NOMO-1 treated with dmso at 0.1 percent for 144 hours (cell line): ENCODE results near the gene FFAR1.

Experiments
- DNase-seq: peaks from one replicate; lab custom pipeline; 2025; ENCODE audit not compliant: unreplicated experiment; lab: John Stamatoyannopoulos, UW

Gene FFAR1

DNA sequence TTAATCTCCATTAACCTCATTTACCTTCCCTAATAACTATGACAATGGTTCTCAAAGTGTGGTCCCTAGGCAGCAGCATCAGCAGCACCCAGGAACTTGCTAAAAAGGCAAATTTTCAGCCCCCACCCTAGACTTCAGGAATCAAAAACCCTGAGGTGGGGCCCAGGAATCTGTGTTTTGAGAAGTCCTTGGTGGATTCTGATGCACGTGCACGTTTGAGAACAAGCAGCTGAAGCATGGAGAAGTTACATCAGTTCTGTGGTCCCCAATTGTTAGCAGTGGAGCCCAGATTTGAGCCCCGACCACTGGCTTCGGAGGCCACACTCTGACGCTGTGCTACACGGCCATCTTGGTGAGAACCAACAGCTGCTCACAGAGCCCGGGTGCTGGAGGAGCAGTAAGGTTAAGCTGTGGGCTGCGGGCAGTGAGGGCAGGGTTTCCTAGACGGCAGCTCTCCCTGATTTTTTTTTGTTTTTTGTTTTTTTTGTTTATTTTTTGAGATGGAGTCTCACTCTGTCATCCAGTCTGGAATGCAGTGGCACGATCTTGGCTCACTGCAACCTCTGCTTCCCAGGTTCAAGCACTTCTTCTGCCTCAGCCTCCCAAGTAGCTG, 32.7 kb upstream of the FFAR1 start:
- DNase-seq = no peak

DNA sequence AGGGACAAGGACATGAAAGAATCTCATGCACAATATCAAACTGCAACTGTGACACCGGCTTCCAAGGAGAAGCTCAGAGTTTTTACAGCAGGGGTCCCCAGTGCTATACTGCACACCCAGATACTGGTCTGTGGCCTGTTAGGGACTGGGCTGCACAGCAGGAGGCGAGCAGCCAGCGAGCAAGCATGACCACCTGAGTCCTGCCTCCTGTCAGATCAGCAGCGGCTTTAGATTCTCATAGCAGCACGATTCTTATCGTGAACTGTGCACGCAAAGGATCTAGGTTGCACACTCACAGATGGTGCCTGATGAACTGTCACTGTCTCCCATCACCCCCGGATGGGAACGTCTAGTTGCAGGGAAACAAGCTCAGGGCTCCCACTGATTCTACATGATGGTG, 31.8 kb upstream of the FFAR1 start:
- DNase-seq = no peak

DNA sequence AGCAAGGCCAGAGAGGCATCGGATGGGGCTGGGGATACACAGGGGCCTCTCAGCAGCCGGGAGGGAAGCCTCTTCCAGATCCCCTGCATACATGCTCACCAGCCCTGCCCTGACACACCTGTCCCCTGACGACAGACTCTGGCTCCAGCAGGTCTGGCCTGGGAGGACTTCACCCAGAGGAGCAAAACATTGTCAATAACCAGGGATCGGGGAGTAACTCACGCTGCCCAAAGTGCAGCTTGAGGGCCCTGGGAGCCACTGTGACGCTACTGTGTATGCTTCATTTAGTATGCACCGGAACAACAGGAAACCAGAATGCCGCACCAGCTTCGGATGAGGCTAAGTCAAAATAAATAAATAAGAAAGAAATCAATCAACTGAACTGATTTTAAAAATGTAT, 31.1 kb upstream of the FFAR1 start:
- no peak for DNase-seq

DNA sequence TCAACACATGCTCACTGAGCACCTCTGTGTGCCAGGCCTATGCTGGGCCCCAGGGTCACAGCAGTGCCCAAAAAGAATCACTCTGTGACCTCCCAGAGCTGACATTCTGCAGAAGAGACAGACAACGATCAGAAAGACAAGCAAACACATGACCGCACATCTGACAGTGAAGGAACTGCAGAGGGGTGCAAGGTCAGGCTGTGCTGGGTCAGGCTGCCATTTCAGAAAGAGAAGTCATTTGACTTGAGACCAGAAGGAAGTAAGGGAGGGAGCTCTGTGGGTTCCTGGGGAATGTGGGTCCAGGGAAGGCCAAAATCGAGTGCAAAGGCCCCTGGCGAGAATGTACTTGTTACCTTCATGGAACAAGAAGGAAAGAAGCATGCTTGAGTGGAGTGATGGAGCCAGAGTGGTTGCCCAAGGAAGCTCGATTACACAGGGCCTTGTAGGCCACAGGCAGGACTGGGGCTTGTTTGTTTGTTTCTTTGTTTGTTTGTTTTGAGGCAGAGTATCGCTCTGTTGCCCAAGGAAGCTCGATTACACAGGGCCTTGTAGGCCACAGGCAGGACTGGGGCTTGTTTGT, 30.1 kb upstream of the FFAR1 start:
- no peak for DNase-seq

DNA sequence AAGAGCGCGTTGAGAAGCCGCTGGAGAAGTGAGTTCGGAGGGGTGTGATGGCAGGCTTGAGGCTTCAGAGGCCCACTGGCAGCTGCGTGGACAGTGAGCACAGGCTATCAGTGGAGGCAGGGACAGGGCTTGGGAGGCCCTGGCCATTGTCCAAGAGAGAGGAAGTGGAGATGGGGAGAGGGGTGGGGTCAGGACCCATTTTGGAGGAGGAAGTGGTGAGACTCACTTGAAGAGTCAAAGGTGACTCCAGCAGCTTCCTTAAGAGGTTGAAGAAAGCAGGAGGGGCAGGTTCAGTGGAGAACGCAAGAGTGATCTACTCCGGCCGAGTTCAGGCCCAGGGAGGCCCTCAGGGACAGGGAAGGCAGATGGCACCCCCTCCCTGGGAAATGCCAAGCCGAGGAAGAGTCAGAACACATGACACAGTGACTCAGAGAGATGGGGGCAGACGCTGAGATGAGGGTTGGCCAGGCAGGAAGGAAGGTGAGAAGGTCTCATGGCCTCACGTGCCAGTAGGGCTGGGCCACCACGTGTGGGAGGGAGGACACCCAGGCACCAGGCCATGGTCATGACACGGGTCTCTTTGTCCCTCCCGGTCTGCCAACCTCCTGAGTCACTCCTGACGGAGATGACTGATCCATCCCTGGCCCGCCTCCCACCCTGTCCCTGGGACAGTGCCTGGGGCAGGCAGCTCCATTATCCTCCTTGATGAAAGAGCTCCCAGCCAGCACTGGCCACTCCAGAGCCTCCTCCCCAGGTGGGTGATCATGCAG, 28.8 kb upstream of the FFAR1 start:
- DNase-seq = peak; percentile 54

DNA sequence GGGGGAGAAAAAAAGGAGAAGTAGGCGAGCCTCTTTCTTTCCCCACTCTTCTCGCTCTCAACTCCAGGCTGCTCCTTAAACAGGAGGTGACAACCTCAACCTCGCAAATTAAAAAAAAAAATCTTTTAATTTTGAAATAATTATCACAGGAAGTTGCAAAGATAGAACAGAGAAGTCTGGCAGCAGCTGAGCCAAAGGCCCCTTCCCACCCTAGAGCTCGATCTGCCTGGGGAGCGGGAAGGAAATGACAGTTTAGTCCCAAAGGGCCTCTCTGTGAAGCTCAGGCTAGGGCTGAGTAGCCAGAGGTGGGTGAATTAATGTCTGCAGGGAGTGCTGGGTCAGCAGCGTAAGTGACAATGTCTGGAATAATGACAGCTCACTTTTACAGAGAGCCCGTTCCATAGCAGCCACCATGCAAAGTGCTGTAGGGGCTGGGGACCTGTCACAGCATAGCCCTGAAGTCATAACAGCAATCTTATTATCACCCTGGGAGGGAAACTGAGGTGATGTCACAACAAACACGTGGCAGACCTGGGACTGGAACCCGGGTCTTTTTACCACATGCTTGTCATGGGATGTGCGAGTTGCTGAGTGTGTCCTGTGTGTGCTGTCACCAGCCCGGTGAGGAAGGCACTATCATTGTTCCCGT, 27.5 kb upstream of the FFAR1 start:
- peak; percentile 71 for DNase-seq

DNA sequence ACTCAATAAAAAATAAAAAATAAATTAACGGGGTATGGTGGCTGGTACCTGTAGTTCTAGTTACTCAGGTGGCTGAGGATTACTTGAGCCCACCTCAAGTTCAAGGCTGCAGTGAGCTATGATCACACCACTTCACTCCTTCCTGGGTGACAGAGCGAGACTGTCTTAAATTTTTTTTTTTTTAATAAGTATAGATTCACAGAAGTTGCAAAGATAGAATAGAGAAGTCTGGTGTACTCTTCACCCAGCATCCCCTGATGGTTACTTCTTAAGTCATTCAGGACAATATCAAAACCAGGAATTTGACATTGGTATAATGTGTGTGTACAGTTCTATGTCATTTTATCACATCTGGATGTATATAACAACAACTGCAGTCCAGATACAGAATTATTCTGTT, 26.4 kb upstream of the FFAR1 start:
- DNase-seq = no peak

DNA sequence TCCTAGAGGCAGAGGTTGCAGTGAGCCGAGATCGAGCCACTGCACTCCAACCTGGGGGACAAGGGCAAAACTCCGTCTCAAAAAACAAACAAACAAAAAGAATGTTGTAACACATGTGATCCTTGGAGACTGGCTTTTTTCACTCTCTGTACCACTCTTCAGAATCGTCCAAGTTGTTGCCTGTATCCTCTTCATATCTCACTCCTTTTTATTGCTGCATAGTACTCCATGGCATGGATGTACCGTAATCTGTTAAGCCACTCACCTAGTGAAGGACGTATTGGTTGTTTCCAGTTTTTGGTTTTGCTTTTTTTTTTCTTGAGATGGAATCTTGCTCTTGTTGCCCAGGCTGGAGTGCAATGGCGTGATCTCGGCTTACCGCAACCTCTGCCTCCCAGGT, 25.7 kb upstream of the FFAR1 start:
- no peak for DNase-seq

DNA sequence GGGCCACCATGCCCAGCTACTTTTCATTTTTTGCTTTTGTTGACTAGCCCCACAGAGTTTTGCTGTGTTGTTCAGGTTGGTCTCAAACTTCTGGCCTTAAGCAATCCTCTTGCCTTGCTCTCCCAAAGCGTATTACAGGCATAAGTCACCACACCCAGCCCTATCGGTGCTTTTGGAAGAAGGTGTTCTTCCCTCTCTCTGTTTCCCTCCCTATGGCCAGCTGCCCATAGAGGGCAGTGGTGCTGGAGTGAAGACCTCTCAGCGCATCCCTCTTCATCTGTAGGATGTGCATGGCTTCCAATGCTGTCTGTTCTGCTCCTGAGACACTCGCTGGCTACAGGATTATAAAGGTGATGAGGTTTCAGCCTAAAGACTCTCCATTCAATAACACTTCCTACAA, 20.1 kb upstream of the FFAR1 start:
- no peak for DNase-seq

DNA sequence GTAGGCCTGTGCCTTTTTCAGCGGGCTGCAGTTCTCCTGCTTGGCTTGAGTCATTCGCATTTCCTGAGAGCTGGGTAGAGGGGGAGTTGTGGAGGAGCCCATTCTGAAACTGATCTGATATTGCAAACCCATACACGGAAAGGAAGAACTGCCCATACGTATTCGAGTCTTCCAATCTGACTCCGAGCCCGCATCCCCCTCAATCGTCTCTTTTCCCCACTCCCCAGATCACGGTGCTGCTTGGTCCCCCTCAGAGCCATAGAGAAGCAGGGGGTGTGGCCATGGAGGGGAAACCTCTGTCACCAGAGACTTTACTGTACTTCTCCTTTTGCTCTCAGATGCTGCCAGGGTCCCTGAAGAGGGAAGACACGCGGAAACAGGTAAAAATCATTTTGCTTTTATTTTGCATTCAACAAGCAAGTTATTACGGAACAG, 18.8 kb upstream of the FFAR1 start, which contains the start of gene CD22:
Gene CD22 (plus strand): TSS at position 337 of the 435 bp plus-strand sequence. CDS start 2,854 bp downstream, outside the sequence.
- peak; percentile 41 for DNase-seq

DNA sequence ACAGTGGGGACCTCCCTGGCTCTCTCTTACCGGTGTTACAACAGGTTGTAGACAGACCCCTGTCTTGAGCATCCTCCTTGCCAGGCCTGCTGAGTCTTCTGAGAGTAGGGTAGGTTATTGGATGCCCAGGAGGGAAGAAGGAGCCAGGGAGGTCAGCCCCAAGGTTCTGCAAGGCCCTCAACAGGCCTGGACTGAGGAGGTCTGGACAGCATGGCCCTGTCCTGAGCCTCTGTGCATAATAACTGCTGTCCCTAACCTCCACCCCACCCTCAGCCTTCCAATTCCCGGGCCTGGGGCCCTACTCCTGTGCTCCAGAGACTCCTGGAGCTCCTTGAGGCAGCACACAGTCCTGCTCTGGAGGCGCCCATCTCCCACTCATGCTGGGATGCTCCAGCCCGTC, 18.4 kb upstream of the FFAR1 start:
- no peak for DNase-seq

DNA sequence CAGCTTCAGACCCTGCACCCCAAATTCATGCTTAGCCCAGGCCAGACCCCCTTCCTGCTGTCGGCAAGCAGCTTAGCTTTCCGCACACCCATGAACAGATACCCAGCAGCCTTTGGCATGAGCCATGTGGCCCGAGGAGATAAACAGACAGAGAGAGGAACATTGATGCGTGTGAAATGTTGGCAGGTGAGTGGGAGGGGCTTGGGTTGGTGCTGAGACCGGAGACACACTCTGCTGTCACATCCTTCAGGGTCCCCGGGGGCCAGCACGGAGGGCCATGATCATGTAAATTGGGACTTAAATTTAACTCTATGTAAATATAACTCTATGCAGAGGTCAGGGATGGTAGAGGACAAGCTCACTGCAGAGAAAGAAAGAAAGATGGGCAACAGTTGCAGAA, 17.2 kb upstream of the FFAR1 start:
- DNase-seq = no peak

DNA sequence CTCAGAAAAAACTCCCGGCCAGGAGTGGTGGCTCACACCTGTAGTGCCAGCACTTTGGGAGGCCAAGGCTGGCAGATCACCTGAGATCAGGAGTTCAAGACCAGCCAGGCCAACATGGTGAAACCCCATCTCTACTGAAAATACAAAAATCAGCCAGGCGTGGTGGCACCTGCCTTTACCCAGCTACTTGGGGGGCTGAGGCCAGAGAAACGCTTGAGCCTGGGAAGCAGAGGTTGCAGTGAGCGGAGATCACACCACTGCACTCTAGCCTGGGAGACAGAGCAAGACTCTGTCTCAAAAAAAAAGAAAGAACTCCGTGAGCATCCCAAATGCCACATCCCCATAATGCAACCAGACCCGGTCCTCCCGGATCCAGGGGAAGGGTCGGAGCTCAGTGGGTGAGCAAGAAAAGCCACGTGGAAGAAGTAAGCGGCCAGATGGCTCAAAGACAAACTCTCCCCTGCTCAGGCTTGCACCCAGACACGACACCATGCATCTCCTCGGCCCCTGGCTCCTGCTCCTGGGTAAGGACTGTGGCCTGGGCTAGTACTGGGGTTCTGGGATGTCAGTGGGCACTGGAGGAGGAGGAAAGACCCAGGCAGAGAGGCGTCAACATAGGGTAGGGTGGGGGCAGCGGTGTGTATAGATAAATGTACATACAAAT, 16.0 kb upstream of the FFAR1 start:
- no peak for DNase-seq

DNA sequence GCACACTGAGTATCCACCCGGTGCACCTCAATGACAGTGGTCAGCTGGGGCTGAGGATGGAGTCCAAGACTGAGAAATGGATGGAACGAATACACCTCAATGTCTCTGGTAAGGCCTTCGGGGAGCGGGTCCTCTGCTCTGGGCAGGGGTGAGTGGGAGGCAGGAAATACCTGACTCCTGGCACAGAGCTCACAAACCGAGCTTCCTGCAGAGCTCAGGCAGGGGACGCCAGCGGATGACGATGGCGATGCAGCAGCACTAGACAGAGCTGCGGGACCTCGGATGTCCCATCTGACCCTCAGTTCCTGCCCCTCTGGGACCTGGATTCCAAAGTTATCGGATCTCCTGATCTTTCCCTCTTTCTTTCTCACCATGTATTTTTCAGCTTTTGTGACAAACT, 14.9 kb upstream of the FFAR1 start:
- no peak for DNase-seq

DNA sequence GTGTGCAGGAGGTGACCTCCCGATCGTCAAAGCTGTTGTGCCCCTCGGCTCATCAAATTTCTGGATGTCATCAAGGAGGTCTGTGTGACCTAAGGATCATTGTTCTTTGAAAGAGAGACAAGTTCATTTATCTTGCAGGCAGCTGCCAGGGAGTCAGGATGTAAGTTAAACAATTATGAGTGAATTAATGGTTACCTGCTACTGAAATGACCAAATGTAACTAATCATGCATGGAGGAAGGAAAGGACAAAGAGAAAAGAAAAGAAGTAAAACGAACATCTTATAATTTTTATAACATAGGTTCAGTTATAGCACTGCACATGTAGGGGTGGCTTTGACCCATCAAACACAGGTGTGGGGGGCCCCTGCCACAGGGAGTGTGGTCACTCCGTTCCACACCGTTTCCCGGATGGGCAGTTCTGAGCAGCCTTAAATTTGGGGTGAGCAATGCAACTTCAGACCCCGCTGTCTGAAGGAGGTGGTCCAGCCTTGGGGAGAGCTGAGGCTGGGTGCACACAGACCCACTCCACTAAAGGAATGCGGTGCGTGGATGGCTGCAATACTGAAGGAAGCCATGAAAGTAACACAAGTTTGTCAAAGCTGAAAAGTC, 13.5 kb upstream of the FFAR1 start:
- DNase-seq = no peak

DNA sequence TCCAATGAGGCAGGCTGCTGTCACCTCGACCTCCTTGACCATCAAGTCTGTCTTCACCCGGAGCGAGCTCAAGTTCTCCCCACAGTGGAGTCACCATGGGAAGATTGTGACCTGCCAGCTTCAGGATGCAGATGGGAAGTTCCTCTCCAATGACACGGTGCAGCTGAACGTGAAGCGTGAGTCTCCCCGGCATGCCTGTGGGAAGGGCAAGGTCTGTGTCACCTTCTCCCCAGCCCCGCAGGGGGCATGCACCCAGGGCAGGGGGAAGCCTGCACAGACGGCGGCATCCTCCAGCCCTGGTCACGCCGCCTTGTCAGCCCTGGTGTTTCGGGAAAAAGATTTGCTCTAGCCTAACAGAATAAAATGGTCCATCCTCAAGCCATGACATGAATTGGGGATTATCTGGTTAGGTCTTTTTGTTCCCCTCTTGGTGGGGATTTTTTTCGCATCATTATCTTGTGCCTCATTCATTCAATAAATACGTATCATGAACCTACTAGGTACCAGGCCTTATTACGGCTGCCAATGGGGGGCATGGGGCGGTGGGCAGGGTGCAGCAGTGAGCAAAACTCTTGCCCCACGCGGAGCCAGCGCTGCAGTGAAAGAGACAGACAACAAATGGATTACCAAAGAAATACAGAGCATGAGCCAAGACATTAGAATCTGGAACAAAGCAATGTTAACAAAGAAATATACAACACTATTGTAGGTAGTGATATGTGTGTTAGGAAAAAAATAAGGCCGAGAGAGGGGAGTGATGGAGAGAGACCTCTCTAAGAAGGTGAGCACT, 11.3 kb upstream of the FFAR1 start:
- DNase-seq = no peak

DNA sequence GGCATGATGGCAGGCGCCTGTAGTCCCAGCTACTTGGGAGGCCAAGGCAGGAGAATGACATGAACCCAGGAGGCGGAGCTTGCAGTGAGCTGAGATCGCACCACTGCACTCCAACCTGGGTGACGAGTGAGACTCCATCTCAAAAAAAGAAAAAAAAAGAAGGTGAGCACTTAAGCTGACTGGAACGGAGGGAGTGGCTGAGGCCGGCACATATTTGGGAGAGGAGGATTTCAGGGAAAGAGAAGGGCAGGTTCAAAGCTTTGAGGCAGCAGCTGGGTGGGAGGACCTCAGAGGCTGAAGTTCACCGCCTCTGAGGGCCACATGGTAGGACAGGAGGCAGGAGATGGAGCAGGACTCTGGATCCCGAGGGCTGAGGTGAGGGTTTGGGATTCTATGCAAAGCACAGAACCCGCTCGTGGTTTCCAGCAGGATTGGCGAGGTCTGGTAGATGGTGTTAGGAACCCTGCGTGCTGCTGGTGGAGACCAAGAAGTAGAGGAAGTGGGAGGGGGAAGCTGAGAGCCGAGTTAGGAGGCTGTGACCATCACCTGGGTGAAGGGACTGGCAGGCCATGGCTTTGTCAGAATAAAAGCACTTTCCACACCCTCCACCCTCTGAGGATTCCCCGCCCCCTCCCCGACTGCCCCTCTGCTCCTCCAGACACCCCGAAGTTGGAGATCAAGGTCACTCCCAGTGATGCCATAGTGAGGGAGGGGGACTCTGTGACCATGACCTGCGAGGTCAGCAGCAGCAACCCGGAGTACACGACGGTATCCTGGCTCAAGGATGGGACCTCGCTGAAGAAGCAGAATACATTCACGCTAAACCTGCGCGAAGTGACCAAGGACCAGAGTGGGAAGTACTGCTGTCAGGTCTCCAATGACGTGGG, 10.4 kb upstream of the FFAR1 start:
- no peak for DNase-seq

DNA sequence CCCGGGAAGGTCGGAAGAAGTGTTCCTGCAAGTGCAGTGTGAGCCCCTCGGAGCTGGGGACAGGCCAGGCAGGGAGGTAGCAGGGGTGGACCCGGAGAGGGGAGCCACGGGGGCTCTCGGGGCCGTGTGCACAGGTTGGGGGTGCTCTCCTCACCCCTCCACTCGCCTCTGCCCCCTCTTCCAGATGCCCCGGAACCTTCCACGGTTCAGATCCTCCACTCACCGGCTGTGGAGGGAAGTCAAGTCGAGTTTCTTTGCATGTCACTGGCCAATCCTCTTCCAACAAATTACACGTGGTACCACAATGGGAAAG, 9.8 kb upstream of the FFAR1 start:
- DNase-seq = no peak

DNA sequence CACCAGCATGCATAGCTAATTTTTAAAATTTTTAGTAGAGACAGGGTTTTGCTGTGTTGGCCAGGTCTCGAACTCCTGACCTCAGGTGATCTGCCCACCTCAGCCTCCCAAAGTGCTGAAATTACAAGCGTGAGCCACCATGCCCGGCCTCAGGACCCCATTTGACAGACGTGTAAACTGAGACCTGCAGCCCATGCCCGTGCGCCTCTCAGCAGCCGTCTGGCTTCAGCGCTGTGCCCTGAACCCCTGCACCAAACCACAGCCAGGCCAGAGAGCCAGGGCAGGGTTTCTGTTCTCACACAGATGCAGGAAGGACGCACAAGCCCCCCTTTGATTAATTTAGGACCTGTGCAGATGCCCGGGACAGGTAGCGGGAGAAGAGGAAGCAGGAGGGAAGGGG, 7.3 kb upstream of the FFAR1 start:
- DNase-seq = no peak
